NCI-H2107 (cell line): ENCODE measurements around the gene VWCE.

Experiments
- DNase-seq: peaks from one replicate; lab custom pipeline; 2025; lab: John Stamatoyannopoulos, UW

VWCE gene, protein sequence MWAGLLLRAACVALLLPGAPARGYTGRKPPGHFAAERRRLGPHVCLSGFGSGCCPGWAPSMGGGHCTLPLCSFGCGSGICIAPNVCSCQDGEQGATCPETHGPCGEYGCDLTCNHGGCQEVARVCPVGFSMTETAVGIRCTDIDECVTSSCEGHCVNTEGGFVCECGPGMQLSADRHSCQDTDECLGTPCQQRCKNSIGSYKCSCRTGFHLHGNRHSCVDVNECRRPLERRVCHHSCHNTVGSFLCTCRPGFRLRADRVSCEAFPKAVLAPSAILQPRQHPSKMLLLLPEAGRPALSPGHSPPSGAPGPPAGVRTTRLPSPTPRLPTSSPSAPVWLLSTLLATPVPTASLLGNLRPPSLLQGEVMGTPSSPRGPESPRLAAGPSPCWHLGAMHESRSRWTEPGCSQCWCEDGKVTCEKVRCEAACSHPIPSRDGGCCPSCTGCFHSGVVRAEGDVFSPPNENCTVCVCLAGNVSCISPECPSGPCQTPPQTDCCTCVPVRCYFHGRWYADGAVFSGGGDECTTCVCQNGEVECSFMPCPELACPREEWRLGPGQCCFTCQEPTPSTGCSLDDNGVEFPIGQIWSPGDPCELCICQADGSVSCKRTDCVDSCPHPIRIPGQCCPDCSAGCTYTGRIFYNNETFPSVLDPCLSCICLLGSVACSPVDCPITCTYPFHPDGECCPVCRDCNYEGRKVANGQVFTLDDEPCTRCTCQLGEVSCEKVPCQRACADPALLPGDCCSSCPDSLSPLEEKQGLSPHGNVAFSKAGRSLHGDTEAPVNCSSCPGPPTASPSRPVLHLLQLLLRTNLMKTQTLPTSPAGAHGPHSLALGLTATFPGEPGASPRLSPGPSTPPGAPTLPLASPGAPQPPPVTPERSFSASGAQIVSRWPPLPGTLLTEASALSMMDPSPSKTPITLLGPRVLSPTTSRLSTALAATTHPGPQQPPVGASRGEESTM

DNA sequence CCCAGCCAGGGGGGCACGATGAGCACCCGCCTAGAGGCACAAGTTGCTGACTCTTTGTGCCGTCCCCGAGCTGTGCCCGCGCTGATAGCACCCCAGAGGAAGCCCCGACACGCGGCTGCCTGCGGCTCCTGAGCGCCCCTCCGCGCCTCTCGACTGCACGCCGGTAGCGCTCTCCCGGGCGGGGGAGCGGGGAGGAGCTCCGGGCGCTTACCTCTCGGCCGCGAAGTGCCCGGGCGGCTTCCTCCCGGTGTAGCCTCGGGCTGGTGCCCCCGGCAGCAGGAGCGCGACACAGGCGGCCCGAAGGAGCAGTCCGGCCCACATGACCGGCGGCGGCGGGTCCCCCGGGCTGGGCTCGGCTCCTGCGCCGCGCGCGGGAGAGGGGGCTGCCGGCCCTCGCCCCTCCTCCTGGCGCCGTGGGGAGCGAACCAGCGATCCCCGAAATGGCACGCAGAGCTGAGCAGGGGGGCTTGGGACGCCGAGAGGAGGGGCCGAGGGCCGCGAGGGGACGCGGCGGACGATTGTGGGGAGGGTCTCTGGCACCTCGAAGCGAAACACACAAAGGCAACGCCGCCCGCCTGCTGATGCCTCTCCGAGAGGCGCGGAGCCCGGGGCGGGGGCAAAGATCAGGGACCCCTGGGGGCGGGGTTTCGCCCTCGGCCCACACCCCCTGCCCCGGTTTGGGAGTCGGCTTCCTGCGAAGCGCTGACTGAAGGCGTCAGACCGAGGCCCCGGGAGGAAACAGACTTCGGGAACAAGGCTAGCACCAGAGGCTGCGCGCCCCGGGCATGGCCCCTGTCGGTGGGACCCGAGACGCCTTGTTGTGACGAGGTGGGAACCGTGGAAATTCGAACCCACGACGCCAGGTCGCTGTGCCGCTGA is at the start of gene VWCE:
VWCE (minus strand) TSS at position 600 of the 879 bp plus-strand sequence; CDS start at position 321, 279 bp downstream.
- DNase-seq = peak; percentile 37

- no peak for DNase-seq
These were observed 49.0 kb upstream of the VWCE start for GRCh38 chr11:61343792-61344745.

DNA sequence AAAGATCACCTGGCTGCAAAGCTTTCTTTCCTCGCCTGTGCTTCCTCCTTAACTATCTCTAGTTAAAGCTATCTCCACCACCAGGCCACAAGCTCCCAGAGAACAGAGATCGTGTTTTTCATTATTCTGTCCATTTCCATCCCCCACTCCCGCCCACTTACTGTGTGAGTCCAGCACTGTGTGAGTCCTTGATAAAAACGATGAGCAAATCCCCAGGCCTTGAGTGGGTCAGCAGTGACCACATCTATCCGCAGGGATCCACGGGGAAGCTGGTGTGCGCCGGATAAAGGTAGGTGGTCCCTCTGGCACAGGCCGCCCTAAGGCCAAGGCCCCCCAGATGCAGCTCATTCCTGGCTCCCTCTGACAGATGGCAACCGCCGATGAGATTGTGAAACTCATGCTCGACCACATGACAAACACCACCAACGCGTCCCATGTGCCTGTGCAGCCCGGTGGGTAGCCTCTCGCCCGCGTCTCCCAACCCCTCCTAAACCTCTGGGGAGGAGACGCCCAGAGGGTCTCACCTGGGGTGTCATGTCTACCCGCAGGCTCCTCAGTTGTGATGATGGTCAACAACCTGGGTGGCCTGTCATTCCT is 47.2 kb upstream of the VWCE start:
- no peak for DNase-seq

- no peak for DNase-seq
These were observed 46.6 kb upstream of the VWCE start for GRCh38 chr11:61341706-61342105.

GRCh38 chr11:61340979-61341378 is 45.9 kb upstream of the VWCE start:
- DNase-seq = no peak

- DNase-seq = no peak
These were observed 44.4 kb upstream of the VWCE start for GRCh38 chr11:61339490-61339878.

DNA sequence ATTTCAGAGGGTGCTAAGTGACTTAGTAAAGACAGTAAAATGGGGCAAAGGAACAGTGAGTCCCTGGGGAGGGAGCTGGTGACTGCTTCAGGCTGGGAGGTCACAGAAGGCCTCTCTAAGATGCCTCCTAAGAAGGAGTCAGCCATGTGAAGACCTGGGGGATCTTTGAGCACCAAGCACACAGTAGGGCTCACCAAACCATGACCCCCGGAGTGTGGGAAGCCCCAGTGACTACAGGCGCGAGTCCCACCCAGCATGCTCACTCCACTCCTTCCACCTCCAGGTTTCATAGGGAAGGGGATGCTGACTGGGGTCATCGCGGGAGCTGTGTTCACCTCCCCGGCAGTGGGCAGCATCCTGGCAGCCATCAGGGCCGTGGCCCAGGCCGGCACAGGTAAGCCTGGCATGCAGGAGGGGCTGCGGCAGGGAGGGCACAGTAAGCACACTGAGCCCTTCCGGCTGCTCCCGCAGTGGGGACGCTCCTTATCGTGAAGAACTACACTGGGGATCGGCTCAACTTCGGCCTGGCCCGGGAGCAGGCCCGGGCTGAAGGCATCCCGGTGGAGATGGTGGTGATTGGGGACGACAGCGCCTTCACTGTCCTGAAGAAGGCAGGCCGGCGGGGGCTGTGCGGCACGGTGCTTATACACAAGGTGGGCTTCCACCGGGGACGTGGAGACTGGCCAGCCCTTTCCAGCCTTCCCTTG is 43.8 kb upstream of the VWCE start:
- DNase-seq = no peak

DNA sequence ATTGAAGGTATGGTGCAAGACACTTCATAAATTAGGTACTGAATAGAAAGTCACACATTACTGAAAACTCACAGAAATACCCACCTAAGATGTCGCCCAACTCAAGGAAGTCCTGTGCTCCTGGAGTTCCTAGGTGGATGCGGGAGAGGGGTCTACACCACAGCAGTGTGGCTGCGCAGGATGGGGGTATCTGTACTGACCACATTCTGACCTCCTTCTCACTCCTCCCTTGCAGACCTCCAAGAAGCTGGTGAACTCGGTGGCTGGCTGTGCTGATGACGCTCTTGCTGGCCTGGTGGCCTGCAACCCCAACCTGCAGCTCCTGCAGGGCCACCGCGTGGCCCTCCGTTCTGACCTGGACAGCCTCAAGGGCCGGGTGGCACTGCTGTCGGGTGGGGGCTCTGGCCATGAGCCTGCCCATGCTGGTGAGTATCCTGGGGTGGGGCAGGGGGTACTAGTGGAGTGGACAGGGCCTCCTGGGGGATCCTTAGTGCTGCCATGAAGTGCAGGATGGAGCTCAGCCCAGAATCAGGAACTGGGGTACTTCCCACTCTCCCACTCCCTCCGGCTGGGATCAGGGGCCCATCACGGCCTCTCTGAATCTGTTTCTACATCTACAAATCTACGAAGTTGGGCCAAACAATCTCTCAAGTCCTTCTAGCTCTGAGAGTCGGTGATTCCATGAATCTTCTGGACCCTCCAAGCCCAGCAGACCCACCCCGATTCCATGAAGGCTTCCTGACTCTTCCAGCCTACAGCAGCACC is 42.8 kb upstream of the VWCE start:
- DNase-seq = no peak

DNA sequence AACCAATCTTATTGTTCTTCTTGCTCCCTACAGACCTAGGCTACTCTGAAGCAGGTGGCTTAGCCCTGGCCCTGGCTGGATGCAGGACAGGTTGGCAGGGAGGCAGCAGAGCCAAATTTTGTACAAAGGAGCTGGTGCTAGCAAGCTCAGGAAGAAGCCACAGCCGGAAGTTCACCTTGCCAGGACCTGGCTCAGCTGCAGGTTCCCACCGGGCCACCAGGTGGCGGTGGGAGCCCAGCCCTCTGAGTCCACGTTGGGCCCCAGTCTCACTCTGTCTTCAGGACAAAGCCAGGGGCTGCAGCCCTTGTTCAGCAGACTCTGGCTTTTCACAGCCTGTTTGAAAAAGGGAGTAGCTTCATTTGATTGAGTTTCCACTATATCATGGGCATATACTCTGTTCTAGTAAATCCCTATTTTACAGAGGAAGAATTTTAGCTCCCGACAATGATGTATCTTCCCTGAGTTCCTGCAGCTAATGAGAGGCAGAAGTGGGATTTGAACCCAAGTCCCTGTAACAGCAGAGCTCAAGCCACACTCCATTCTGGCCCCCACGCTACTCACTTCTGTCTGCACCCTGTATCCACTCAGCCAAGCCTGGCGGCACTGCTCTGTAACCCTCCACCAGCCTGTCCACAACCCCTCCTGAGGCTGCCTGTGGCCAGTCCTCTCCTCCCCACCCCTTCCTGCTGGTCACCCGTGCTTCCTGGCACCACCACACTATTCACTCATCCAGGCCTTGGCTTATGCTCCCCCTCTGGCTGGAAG is 41.2 kb upstream of the VWCE start:
- peak; percentile 81 for DNase-seq

DNA sequence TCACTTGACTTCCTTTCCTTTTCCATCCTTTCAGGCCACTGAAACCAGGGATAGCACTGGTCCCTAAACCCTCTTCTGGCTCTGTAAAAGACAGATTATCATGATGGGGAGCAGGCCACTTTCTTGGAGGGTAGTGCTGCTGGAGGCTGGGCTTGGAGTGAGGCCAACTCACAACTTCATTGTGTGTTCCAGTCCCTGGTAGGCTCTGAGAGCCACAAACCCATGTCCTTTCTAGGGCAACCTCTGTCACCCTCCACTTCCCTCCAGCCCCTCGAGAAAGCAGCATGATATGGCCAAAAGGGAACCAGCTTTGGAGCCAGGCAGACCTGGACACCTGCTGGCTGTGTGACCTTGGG is 40.2 kb upstream of the VWCE start:
- DNase-seq = no peak

DNA sequence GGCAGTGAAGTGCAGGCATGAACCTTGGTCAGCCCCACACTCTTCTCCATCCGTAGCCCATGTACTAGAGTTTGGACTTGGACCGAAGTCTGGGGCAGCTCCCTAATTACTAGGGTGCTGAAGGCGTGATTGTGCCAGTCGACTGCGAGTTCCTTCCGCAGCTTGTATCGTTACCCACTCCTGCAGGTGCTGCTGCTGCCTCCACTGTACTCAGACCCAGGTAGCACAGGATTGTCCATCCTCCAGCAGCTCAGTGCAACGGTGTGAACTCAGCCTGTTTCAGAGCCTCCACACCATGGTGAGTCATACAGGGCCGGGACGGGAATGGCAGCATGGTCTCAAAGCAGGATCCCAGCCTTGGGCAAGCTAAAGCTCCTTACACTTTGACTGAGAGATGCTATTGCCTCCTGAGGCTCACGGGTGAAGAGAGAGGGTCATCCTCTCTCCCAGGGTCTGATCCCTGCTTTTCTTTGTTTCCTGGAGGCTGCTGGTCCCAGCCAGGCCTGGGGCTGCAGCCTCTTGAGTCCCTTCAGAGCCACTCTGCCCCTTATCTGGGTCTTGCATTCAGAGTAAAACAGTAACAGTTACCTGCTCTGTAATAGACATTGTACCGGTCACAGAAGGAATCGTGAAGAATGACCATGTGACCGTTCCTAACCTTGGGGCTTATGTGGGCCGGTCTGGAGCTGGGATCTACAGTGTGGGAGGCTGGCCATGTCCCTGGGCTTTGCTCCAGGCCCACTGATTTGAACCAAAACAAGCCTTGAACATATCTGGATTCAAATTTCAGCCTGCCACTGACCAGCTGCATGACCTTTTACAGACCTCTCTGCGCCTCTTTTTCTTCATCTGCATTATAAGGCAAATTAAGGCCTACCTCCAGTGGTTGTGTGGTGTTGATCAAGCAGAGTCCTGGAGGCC is 39.6 kb upstream of the VWCE start:
- DNase-seq = no peak

DNA sequence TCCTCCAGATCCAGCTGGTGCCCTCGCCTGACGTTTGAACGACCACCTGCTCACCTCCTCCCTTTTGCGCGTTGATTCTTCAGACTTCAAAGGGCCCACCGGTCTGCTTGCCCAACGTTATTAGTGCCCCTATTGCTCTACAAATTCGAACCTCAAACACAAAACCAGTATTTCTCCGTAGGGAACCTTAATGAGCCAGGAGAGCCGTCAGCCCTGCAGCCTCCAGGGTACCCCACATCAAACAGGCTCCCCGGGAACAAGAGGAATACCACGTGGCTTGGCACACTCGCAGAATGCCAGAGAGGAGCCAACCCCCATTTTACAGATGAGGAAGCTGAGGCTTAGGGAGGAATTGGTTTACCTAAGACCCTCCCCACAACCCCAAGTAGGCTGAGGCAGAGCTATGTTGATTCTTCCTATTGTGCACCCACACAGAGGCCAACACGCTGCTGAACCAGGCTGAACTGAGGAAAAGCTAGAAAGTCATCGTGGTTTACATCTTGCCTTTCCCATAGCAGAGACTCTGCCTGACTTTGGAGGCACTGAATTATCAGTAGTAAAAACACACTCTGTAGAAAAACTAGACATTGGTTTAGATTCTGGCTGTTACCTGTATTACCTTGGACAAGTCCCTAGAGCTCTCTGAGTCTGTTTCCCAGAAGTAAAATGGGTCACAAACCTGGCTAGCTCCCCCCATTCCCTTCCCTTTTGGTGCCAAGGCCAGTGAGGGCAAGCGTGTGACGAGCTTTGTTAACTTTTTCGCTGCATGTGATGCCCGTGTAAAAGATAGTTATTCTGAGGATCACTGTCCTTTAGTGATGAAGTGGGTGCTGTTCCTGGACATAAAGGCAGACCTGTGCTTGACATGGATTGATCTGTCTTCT is 38.7 kb upstream of the VWCE start:
- DNase-seq = no peak

DNA sequence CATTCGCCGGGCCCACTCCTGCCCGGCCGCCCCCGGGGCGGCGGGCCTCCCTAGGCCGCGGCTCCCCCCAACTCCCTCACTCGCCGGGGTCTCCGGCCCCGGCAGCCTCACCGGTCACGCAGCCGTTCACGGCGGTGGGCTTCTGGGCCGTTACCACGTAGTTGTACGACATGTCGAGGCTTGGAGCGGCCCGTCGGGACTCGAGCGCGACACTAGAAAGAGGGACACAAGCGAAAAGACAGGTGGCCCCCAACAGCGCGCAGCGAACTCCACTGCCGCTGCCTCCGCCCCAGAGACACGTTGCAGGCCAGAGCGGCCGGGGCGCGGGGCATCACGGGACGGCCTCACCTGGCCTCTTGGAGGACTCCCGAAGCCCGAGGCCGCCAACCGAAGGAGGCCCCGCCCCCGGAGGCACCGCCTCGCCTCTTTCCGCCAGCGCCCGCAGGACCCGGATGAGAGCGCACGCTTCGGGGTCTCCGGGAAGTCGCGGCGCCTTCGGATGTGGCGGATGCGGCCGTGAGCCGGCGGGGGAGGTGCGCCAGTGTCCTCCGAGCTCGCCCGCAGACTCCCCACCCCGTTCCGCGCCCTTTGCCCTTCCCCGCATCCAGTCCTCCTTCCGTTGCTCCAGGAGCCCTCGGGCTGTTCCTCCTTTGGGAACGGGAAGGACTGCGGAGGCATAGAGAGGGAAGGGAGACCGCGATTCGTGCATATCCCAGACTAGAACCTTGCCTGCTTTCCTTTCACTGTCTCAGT is 37.9 kb upstream of the VWCE start, which contains the start of the genes DDB1 and TKFC:
DDB1 (minus strand) TSS at position 309 of the 753 bp plus-strand sequence; CDS start at position 172, 137 bp downstream.
TKFC (plus strand) TSS at position 432 of the 753 bp plus-strand sequence. CDS start 1,501 bp downstream, outside the sequence.
- peak; percentile 91 for DNase-seq

DNA sequence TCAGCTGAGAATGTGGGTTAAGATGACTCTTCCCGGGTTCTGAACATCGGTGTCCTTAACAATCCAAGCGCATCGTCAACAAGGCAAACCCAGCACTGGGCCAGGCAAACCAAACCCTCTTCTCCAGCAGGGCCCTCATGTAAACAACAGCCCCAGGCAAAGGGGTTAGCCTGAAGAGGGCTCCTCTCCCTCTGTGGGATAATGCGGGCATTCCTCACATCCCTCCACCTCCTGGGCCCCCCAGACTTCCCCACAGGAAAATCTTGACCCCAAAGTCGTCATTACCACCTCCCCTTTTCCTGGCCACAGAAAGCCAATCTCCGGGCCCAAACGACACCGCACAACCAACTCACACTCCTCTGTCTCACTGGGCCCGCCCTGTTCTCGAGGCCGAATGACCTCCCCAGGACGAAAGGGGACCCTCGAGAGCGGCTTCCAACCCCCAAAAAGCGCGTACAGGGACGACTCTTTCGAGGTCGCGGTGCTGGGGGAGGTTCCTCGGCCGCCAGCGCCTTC is 37.2 kb upstream of the VWCE start:
- no peak for DNase-seq

GRCh38 chr11:61331651-61332050 is 36.5 kb upstream of the VWCE start:
- DNase-seq = no peak
